T-helper 22 cell (primary cell): ENCODE measurements around the gene HSD17B14.
"Not testable (repeated sequence)": the region's sequence is repeated elsewhere in the genome, so short reads cannot be mapped to it uniquely, and the experiment has no call there.

Source experiments
- DNase-seq: peaks from one replicate; pipeline ENCODE4 v3.0.0-alpha.2; 2020; ENCODE audit warnings: low read depth

The HSD17B14 gene

DNA sequence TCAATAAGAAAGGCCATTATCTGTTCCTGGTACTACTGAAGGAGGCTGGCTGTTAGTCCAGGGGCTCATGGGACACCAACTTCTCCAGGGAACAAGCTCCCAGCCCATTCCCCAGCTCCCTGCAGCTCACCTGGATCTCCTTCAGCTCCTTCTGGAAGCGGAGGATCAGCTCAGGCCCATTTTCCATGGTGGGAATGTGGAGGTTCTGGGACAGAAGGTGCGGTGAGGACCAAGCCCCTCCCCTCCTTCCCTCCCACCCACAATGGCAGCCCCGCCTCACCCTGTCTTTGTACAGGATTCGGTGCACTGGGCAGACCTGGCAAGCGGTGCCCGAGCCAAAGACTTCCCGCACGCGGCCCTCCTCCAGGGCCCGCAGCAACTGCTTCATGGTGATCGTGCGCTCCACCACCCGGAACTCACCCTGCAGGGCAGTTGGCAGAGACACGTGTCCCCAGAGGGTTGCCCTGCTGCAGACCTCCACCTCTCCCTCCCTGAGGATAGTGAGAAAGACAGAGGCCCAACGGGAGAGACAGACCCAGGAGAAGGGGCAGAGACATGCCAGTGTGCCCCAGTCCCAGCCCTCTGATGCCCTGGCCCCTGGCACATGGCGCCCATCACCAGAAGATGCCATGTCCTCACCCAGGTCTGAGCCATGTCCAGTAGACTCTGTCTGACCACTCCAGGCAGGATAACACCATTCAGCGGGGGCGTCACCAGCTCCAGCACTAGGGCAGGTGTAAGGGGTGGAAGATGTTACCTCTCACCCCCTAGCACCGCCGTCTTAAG, 39.8 kb downstream of the HSD17B14 start:
- DNase-seq = no peak

GRCh38 chr19:48795685-48796070, 40.6 kb downstream of the HSD17B14 start:
- DNase-seq = no peak

DNA sequence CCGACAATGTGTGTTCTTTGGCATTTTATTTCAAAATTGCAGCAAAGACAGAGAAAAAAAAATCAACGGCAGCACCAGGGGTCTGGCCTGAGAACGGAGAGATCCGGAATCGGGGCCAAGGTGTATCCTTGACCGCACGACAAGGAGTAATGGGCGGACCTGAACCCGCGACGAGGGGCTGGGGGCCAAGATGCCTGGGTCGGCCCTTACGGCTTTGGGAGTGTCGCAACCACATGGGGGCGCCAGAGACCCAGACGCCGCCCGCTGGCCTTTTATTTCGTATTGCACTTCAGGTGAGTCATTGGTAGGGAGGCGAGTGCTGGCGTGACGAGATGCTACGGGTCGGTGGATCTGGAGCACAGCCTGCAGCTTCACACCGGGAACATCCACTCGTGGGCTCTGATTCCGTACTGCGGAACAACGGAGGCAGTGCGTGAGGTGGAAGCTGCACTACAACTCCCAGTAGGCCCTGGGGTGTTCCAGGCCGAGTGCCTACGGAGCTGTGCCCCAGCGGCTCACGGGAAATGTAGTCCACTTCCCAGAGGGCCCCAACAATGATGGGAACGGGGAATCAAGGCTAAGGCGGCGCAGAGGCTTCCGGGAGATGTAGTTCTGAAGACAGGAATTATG, 41.1 kb downstream of the HSD17B14 start:
- DNase-seq = peak; percentile 77

GRCh38 chr19:48794291-48794690, 42.0 kb downstream of the HSD17B14 start:
- DNase-seq = no peak

DNA sequence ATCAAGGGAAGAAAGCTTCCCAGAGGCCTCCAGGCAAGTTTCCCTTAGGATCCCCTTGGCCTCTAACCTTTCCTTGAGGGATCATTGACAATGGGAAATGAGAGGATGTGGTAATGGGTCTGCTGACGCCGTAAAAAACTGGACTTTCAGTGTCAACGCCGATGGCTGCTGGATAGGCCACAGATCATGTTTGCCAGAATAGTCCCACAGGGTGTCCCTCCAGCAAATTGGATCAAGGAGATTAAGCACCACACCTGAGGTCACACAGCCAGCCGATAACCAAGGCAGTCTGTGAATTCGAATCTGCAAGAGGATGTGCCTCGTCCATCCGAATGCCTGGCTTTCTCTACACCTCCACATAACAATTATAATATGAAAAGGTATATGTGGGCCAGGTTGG, 43.0 kb downstream of the HSD17B14 start:
- DNase-seq = no peak

GRCh38 chr19:48787331-48787730, 49.0 kb downstream of the HSD17B14 start:
- DNase-seq = not testable (repeated sequence)

DNA sequence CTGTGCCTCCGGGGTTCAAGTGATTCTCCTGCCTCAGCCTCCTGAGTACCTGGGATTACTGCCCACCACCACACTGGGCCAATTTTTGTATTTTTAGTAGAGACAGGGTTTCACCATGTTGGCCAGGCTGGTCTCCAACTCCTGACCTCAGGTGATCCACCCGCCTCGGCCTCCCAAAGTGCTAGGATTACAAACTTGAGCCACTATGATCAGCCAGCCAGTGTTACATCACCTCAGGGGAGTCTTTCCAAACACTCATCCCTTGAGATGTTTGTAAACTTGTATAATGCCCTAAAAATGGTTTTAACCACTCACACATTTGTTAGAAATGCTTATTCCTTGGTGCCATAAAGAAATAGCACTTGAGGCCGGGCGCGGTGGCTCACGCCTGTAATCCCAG, 49.9 kb downstream of the HSD17B14 start:
- DNase-seq = not testable (repeated sequence)

DNA sequence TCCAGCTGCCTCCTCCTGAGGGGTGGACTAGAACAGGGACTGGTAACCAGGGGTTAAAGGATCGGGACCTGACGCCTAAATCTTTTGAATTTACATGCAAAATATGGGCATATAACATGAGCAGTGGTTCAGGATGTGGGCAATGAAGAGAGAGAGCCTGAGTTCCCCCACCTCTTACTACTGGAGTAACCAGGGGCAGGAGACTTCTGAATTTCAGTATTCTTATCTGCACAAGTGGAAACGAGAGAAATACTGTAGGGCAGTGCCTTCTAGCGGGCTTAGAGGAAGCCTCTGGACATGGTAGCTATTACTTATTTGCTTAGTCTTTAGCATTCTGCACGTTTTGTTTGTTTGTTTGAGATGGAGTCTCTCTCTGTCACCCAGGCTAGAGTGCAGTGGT, 51.8 kb downstream of the HSD17B14 start:
- no peak for DNase-seq

DNA sequence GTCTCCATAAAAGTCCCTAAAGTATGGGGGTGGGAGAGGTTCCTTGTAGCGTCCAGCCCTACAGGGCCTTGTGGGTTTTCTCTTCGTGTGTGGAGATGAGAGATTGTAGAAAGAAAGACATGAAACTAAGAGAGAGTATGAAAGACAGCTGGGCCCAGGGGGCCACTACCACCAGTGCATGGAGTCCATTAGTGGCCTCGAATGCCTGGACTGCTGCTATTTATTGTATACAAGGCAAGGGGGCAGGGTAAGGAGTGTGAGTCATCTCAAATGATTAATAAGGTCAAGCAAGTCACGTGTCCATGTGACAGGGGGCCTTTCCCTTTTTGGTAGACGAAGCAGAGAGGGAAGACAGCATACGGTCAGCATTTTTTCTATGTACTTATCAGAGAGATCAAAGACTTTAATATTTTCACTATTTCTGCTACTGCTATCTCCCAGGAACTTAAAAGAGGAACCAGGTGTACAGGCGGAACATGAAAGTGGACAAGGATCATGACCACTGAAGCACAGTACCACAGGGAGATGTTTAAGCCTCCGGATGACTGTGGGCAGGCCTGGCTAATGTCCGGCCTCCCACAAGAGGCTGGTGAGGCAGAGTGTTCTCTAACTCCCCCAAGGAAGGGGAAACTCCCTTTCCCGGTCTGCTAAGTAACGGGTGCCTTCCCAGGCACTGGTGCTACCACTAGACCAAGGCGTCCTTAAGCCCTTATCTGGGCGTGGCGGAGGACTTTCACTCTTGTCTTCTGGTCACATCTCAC, 55.5 kb downstream of the HSD17B14 start:
- DNase-seq = no peak

GRCh38 chr19:48779636-48780035, 56.7 kb downstream of the HSD17B14 start:
- DNase-seq = no peak

DNA sequence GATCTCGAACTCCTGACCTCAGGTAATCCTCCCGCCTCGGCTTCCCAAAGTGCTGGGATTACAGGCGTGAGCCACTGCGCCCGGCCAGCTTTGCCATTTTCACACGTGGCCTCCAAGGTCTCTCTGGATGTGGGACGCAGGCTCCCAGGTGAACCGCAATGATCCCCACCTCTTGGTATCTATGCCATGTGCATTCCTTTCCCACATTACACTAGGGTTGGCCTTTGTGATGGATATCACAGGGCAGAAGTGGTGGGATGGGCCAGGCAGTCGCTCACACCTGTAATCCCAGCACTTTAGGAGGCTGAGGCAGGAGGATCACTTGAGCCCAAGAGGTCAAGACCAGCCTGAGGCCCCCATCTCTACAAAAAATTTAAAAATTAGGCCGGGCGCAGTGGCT, 58.6 kb downstream of the HSD17B14 start:
- no peak for DNase-seq

DNA sequence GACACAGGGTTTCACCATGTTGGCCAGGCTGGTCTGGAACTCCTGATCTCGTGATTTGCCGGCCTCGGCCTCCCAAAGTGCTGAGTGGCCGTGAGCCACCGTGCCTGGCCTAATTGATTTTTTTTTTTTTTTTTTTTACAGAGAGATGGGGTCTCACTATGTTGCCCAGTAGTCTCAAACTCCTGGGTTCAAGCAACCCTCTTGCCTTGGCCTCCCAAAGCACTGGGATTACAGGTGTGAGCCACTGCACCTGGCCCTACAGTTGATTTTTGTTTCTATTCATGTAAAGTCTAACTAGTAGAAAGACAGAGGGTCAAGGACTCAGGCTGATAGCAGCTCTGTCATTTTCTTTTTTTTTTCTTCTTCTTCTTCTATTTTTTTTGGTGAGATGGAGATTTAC, 59.2 kb downstream of the HSD17B14 start:
- no peak for DNase-seq

GRCh38 chr19:48772503-48772953, 63.8 kb downstream of the HSD17B14 start:
- DNase-seq = no peak

DNA sequence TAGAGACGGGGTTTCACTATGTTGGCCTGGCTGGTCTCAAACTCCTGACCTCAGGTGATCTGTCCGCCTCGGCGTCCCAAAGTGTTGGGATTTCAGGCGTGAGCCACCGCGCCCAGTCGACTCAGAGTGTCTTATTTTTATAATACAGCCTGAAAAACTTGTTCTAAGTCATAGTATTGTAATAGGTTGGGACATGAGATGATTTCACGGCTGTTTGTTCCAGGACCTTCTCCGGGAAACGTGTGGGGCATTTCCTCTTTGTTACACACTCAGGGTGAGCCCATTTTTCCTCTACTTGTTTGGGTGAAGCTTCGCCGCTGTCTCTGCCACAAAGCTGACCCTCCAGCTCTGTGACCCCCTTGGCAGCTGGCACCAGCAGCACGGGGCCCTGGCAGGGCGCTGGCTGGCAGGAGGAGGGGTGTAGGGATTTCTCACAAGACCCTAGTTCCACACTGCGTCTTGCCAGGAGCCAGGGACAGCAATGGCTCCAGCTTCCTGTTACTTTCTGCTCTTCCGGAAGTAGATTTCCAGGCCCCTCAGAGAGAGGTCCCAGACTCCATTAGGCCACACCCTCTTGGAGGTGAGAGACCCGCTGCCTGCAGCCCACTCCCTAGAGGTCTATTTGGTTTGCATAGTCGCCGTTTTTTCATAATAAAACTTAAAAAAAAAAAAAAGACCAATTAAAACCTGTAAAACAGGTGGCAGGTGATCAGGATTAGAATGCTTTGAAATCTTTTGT, 65.4 kb downstream of the HSD17B14 start:
- DNase-seq = no peak

DNA sequence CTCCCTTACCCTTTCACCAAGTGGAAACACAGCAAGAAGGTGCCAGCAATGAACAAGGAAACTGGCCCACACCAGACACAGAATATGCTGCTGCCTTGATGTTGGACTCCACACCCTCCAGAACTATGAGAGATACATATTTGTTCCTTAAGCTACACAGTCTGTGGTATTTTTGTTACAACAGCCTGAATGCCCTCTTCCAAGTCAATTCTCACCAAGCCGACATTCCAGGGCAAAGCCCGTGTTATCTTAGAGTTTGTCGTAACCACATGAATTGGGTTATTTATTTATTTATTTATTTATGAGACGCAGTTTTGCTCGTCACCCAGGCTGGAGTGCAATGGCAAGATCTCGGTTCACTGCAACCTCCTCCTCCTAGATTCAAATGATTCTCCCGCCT, 66.0 kb downstream of the HSD17B14 start:
- DNase-seq = no peak

- DNase-seq = no peak
Measured at GRCh38 chr19:48768994-48769713, 67.1 kb downstream of the HSD17B14 start.

DNA sequence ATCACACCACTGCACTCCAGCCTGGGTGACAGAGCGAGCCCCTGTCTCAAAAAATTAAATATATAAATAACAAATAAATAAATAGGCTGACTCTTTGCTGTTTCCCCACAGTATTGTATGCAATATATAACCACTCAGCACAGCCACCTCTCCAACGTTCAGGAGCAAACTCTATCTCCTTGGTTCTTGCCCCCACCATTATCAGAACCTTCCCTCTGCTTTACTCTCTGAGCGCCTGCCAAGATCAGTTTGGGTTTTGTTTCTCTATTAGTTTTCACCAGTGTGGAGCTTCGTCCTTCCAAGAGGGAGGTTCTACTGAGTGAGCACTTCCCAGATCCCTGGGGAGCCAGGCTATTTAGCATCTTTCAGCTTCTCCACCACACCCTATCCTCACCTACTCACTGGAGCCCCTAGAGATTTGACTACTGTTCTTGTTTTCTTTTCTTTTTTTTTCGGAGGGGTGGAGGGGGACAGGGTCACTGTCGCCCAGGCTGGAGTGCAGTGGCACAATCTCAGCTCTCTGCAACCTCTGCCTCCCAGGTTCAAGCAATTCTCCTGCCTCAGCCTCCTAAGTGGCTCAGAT, 68.0 kb downstream of the HSD17B14 start:
- not testable (repeated sequence) for DNase-seq

DNA sequence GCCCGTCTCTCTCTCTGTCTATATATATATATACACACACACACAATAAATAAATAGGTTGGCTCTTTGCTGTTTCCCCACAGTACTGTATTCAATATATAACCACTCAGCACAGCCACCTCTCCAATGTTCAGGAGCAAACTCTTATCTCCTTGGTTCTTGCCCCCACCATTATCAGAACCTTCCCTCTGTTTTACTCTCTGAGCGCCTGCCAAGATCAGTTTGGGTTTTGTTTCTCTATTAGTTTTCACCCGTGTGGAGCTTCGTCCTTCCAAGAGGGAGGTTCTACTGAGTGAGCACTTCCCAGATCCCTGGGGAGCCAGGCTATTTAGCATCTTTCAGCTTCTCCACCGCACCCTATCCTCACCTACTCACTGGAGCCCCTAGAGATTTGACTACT, 70.5 kb downstream of the HSD17B14 start:
- not testable (repeated sequence) for DNase-seq
